GM19438 (cell line): ENCODE data around the gene KRT86.
"Not testable (repeated sequence)": the region's sequence is repeated elsewhere in the genome, so short reads cannot be mapped to it uniquely, and the experiment has no call there.

Experiments used
- ATAC-seq: cut with Tn5 transposase; IDR thresholded peaks from one replicate; pipeline ENCODE4 v1.9.1; 2021; ENCODE audit warnings: low read depth; ENCODE audit not compliant: unreplicated experiment

The KRT86 gene

DNA sequence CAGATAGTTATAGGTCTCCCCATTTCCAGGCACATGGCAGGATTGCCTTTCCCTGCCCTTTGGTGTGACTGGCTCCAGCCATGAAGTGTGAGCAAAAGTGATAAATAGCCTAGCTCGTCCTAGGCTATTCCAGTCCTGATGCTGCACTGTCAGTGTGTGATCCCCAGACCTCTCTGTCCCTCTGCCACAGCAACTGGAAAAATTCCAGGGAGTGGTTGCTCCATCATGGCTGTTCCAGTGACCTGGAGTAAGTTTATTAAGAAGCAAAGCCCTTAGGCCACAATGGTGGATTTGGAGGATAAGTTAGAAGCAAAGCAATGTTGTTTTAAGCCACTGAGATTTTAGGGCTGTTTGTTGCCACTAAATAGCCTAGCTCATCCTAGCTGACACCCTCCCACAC is 56.6 kb downstream of the KRT86 start:
- no peak for ATAC-seq

DNA sequence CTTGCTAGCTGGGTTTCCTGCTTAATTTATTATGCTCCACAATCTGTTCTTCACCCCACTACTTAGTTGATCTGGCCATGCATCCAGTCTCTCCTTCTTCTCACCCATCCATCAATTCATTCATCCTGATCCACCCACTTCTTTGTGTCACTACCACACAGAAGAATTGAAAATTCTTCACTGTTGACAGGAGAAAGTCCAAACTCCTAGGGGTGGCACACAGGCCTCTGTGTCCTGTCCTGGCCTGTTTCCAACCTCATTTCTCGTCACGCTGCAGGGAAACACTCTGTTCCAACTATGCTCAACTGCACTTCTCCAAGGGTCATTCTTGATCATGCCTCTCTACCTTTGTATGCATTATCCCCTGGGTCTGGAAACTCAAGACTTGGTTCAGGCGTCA is 57.4 kb downstream of the KRT86 start:
- ATAC-seq, result no peak

- ATAC-seq, result no peak
Observed at GRCh38 chr12:52332381-52332780, 57.9 kb downstream of the KRT86 start.

DNA sequence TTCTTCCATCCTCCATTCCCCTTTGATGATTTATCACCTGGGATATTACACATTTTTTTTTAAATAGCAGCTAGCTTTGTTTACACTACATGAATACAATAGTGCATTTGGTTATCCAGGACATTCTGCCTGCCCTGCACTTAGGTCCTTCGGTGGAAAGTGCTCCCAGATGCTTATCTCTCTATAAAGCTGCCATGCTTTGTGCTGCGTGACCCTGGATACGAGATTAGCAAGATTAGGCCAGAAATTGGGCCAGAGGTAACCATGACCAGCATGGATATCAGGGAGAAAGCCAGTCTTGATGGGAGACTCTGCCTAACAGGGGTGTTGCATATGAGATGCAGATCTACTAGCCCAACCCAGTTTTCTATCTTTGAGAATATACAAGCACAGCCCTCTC is 58.9 kb downstream of the KRT86 start:
- no peak for ATAC-seq

DNA sequence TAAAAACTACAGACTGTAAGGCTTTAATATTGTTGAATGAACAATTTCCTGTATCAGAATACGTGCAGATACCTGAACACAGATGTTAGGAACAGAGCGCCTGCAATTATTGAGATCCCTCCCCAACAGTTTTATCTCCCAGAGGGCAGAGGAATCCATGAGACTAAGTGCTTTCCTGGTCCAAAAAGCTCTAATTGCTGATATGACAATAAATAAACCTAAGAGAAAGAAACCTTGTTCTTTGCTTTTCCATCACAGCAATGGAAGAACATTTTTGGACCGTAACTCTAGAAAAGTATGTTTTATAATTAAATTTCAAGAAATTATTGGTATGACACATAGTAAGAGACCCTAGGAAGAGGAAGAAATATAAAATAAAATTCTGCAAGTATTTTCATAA is 59.7 kb downstream of the KRT86 start:
- no peak for ATAC-seq

DNA sequence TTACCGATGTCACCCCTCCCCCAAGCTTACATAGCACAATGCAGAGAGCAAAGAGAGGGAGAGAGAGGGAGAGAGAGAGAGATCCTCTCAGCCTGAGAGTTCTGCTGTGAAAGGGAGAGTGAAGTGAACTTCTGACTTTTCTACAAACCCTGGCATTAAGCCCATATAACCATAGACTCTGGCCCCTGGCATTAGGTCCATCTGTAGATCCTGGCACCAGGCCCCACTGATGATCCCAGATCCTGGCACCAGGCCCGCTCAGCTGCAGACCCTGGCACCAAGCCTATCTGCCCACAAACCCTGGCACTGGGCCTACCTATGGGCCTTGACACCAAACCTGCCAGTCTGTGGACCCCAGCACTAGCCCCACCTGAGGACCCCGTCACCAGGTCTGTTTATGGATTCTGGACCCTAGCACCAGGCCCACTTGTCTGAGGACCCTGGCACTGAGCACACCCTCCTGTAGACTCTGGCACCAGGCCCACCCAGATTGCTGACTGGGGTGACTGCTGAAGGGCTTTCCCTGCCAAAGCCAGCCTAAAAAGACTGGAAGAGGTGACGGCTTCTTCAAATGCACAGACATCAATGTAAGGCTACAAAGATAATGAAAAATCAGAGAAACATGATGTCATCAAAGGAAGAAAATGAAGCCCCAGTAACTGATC is 61.3 kb downstream of the KRT86 start:
- no peak for ATAC-seq

DNA sequence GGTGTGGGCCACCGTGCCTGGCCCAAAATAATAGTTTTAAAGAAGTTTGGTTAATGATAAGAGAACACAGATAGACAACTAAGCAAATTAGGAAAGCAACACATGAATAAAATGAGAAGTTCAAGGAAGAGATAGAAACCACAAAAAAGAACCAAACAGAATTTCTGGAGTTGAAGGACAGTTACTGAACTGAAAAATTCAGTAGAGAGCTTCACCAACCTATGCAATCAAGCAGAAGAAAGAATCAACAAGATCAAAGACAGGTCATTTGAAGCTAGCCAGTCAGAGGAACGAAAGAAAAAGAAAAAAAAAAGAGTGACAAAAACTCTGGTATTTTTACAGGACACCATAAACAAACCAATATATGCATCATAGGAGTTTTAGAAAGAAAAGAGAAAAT is 62.2 kb downstream of the KRT86 start:
- ATAC-seq, result no peak

DNA sequence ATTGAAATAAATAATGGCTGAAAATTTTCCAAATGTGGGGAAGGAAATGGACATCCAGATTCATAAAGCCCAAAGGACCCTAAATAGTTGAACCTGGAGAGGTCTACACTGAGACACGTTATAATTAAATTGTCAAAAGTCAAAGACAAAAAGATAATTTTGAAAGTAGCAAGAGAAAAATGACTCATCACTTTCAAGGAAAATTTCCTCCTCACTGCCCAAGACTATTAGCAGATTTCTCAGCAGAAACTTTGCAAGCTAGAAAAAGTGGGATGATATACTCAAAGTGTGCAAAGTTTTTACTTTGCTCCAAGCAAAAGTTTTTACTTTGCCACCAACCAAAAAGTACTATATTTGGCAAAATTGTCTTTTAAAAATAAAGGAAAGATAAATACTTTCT is 62.6 kb downstream of the KRT86 start:
- ATAC-seq, result no peak

DNA sequence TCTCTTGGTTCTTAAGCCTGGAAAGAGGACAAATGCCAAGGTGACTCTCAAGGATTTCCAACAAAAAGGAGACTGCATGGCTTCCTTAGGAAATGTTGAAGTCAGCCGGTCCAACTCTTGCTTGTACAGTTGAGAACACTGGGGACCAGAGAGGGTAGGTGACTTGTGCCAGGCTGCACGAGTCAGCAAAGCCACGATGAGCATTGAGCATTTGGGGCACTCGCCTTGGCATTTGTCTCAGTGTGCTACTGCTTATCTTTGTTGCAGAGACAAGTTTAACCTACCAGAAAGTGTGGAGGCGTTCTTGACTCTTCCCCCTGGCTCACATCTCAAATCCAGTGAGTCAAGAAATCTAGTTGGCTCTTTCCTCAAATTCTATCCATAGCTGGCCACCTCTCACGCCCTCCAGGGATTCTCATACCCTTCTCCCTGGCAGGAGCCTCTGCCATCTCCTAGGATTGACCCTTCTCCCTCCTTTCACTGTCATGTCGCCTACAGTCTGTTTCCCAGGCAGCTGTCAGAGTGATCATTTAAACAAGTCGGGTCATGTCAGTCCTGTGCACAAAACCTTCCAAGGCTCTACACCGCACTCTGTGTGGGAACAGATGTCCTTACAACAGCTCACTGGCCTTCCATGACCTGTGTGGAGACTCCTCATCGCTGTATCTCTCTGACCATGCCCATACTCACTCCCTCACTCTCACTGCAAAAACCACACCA is 64.0 kb downstream of the KRT86 start:
- no peak for ATAC-seq

GRCh38 chr12:52341066-52341580 is 66.7 kb downstream of the KRT86 start:
- ATAC-seq, result no peak

DNA sequence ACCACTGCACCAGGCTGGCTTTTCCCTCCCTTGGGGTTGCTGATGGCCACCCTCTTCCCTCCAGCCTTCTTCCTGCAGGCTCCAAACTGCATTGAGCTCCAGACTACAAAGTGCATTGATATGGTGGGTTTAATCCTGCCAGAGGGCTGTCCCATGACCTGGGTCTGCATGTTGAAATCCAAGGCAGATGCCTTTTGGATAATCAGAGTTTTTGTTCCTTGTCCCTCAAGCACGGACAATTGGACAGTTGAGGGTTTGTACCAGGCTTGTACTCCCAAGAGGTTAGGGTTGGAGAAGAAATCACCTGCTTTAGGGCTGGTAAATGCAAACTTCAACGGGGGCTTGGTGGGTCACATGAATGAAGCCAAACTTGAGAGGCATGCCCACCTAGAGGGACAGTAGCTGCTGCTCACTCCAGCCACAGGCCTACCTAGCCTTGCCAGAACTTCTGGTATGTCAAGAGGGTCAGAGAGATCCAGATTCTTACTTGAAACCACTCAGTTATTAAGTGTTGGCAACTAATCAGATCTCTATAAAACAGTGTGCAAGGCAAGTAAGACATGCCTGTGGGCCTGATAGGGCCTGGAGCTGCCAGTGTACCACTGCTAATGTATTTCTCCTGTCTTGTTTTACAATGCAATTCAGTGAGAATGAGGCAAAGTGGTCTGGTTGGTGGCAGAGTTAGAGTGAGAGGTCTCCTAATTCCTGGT is 68.5 kb downstream of the KRT86 start:
- ATAC-seq, result no peak

DNA sequence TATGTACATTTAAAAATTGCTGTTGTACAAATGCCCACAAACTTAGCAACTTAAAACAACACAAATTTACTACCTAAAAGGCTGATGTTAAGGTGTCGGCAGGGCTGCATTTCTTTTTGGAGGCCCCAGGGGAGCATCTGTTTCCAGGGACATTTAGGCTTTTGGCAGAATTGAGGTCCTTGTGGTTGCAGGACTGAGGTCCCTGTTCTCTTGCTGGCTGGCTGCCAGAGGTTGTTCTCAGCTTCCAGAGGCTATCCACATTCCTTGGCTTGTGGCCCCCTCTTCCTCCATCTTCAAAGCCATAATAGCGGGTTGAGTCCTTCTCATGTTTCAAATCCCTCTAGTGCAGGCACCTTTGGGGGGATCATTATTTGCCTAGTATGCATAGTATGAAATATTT is 69.1 kb downstream of the KRT86 start:
- no peak for ATAC-seq

GRCh38 chr12:52344111-52344510 is 69.7 kb downstream of the KRT86 start:
- no peak for ATAC-seq

DNA sequence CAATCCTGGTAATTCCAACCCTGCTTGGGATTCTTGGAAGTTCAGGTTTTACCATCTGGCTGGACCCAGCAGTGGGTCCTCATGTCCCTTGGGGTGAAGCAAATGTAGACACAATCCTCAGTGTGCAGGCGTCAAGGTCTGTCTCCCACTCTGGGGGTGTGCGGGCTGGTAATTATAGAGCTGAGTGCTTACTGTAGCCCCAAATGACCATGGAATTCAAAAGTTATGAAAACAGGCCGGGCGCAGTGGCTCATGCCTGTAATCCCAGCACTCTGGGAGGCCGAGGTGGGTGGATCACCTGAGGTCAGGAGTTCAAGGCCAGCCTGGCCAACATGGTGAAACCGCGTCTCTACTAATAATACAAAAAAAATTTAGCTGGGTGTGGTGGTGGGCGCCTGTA is 70.6 kb downstream of the KRT86 start:
- ATAC-seq, result not testable (repeated sequence)

- ATAC-seq, result no peak
Observed at GRCh38 chr12:52346593-52346992, 72.1 kb downstream of the KRT86 start.

DNA sequence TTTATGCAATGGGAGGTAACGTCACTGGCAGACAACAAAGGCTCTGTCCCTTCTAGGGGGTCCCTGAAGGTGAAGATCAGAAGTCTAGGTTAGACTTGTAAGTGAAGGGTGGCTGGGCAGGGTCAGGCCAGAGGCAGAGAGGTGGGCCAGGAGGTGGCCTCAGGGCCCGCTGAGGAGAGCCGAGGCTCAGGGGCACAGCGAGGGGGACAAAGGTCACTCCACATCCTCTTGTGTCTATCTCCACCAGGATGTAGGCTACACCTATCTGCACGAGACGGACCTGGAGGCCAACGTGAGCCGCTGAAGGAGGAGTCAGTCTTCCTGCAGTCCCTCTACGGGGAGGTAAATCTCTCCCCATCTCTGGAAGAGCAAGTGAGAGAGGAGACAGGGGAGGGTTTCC is 72.6 kb downstream of the KRT86 start:
- no peak for ATAC-seq

DNA sequence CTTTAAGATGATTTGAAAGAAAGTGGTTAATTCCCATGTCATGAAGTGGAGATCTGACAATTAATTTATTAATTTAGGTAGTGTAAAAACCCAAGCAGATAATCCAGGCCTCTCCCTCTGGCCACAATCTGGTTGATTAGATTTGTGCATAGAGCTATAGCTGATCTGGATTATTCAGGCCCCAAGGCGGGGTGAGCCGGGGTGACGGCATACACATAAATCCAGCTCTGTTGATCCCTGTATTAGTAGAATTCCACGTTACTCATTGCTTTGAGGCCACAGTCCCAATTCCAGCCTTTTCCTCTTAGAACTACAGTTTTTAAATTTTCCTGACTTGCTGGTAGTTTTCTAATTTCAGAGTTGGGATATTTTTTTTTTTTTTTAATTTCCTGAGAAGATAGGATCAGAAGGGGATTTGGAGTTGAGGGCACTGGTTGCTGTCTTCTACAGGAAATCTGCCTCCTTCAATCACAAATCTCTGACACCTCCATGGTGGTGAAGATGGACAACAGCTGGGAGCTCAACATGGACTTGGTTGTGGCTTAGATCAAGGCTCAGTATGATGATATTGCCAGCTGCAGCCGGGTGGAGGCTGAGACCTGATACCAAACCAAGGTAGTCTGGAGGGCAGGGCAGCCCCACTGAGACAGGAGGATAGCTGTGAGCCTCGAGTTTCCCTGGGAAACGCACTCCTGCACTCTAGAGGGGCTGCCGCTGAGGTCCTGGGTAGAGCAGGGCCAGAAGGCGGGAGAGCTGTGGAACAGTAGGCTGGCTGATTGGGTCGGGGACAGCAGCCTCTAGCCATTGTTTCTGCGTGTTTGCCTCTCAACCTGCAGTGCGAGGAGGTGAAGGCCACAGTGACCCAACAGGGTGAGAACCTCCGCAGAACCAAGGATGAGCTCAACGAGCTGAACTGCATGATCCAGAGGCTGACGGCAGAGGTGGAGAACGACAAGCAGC is 73.4 kb downstream of the KRT86 start:
- no peak for ATAC-seq

GRCh38 chr12:52349196-52349595 is 74.8 kb downstream of the KRT86 start:
- no peak for ATAC-seq

DNA sequence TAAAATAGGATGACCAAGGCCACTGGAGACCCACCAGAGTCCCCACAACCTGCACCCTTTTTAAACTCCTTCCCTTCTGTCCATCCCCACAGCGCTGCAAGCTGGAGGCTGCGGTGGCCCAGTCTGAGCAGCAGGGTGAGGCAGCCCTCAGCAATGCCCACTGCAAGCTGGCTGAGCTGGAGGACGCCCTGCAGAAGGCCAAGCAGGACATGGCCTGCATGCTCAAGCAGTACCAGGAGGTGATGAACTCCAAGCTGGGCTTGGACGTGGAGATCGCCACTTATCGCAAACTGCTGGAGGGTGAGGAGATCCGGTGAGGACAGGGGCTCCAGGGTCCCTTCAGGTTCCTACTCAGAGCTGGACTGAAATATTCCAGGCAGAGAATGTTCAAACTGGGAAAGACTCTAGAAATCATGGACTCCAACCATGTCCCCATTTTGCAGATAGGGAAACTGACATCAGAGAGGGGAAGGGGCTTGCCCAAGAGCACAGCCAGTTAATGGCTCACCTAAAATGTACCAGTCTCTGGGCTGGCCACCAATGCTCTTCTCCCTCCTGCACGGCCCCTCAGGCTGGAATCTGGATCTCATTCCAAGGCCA is 75.7 kb downstream of the KRT86 start:
- no peak for ATAC-seq

DNA sequence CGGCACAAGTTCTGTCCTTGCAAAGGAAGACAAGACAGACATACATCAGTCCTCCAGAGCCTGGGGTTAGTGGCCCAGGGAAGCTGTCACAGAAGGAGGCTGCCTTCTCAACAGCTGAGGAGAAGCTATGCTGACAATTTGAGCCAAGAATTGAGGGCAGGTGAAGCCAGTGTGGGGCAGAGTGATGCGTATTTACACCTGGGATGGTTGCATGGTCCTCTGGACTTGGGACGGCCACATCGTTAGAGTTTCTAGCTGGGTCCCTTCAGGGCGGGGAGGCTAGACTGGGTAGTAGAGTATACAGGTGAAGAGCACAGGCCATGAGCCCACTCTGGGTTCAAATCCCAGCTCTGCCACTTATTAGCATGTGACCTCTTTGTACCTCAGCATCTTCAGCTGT is 76.3 kb downstream of the KRT86 start:
- ATAC-seq, result no peak
